Stimulated activated CD8-positive, alpha-beta memory T cell treated with anti-CD3 and anti-CD28 coated beads, Interleukin-12 subunit alpha, Interleukin-12 subunit beta, amount 100 ng/mL, for 24 hours (primary cell): ENCODE results near the gene DNAJC16.

Source experiments
- DNase-seq: peaks from one replicate; pipeline ENCODE4 v3.0.0-alpha.2; 2020; ENCODE audit errors: extremely low read depth

The DNAJC16 gene

GRCh38 chr1:15620902-15621682 lies 94.4 kb downstream of the DNAJC16 start:
- no peak for DNase-seq

DNA sequence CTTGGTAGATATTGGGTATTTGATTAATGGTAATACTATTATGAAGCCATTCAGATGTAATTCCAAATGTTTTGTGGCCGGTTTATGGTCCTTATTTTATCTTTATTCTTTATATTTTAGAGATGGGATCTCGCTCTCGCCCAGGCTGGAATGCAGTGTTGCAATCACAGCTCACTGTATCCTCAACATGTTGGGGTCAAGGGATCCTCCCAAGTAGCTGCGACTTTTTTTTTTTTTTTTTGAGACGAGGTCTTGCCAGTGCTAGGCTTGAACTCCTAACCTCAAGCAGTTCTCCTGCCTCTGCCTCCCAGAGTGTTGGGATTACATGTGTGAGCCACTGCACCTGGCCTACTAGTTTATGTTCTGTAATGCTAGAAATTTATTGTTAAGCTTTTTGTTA lies 95.3 kb downstream of the DNAJC16 start:
- DNase-seq, result no peak

GRCh38 chr1:15622712-15623373 lies 96.2 kb downstream of the DNAJC16 start:
- DNase-seq, result no peak

DNA sequence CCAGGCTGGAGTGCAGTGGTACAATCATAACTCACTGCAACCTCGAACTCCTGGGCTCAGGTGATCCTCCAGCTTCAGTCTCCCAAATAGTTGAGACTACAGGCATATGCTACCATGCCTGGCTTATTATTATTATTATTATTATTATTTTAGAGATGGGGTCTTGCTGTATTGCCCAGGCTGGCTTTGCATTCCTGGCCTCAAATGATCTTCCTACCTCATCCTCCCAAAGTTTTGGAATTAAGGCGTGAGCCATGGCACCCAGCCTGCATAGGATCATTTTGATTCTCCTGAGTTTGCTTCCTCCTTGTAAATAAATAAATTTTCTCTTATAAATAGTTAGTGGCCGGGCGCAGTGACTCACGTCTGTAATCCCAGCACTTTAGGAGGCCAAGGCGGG lies 96.8 kb downstream of the DNAJC16 start:
- no peak for DNase-seq

GRCh38 chr1:15624133-15624714 lies 97.6 kb downstream of the DNAJC16 start:
- DNase-seq, result no peak

GRCh38 chr1:15625056-15625917 lies 98.6 kb downstream of the DNAJC16 start:
- DNase-seq, result no peak
